IPS-18c (cell line): ENCODE results near the gene ONECUT3.

Experiments used
- H3K4me3 ChIP-seq: 2 replicates; pipeline ENCODE4 v1.7.0; 2013; ENCODE audit warnings: low read depth, mild to moderate bottlenecking, low read length, moderate library complexity; ENCODE audit not compliant: insufficient read depth
- H3K9me3 ChIP-seq: one replicate; pipeline ENCODE4 v1.6.1; 2013; ENCODE audit warnings: mild to moderate bottlenecking, low read length, moderate library complexity; ENCODE audit not compliant: control insufficient read depth, insufficient read depth

Gene ONECUT3

GRCh38 chr19:1775951-1776605 lies 22.8 kb downstream of the ONECUT3 start:
- H3K9me3 ChIP-seq = peaks cover 2% of the 10 kb centered on the region
- H3K4me3 ChIP-seq = peak overlapping the region; percentile 24; the same call in 1 of the 2 replicates

GRCh38 chr19:1776606-1777147 lies 23.4 kb downstream of the ONECUT3 start:
- Histone ChIP-seq H3K4me3 (peak overlapping the region; percentile 24; the same call in 1 of the 2 replicates), H3K9me3 (peaks cover 4% of the 10 kb centered on the region)

GRCh38 chr19:1777149-1777548 lies 23.8 kb downstream of the ONECUT3 start:
- H3K4me3 ChIP-seq = no peak overlapping the region
- H3K9me3 ChIP-seq = peaks cover 4% of the 10 kb centered on the region

- H3K4me3 ChIP-seq = no peak overlapping the region
- H3K9me3 ChIP-seq = peaks cover 6% of the 10 kb centered on the region
These were observed 26.3 kb downstream of the ONECUT3 start for GRCh38 chr19:1779574-1779973.

GRCh38 chr19:1780272-1780958 lies 27.1 kb downstream of the ONECUT3 start:
- Histone ChIP-seq H3K4me3 (no peak overlapping the region), H3K9me3 (peaks cover 6% of the 10 kb centered on the region)

GRCh38 chr19:1782521-1782920 lies 29.2 kb downstream of the ONECUT3 start:
- no peak overlapping the region for H3K4me3 ChIP-seq

GRCh38 chr19:1783354-1783753 lies 30.0 kb downstream of the ONECUT3 start:
- Histone ChIP-seq H3K9me3 (peaks cover 4% of the 10 kb centered on the region), H3K4me3 (no peak overlapping the region)

More at GRCh38 chr19:1782521-1782920, 29.2 kb downstream of the ONECUT3 start:
- peaks cover 6% of the 10 kb centered on the region for H3K9me3 ChIP-seq

- H3K4me3 ChIP-seq = no peak overlapping the region
- peaks cover 4% of the 10 kb centered on the region for H3K9me3 ChIP-seq
These were observed 30.6 kb downstream of the ONECUT3 start for GRCh38 chr19:1783874-1784273.

- H3K9me3 ChIP-seq = peaks cover 4% of the 10 kb centered on the region
- H3K4me3 ChIP-seq = no peak overlapping the region
These were observed 32.0 kb downstream of the ONECUT3 start for GRCh38 chr19:1785310-1785709.

- Histone ChIP-seq H3K9me3 (peaks cover 7% of the 10 kb centered on the region), H3K4me3 (no peak overlapping the region)
These were observed 33.4 kb downstream of the ONECUT3 start for GRCh38 chr19:1786668-1787067.

- Histone ChIP-seq H3K4me3 (no peak overlapping the region), H3K9me3 (peaks cover 7% of the 10 kb centered on the region)
These were observed 33.8 kb downstream of the ONECUT3 start for GRCh38 chr19:1787116-1787515.

GRCh38 chr19:1789261-1790041 lies 36.1 kb downstream of the ONECUT3 start:
- Histone ChIP-seq H3K4me3 (peak overlapping the region; percentile 30; the same call in 1 of the 2 replicates), H3K9me3 (peaks cover 5% of the 10 kb centered on the region)

- H3K9me3 ChIP-seq = peaks cover 5% of the 10 kb centered on the region
- no peak overlapping the region for H3K4me3 ChIP-seq
These were observed 36.9 kb downstream of the ONECUT3 start for GRCh38 chr19:1790054-1790792.

GRCh38 chr19:1791879-1792278 lies 38.6 kb downstream of the ONECUT3 start:
- H3K4me3 ChIP-seq = no peak overlapping the region
- peaks cover 5% of the 10 kb centered on the region for H3K9me3 ChIP-seq

GRCh38 chr19:1794424-1795172 lies 41.3 kb downstream of the ONECUT3 start:
- no peak overlapping the region for H3K4me3 ChIP-seq
- peaks cover 5% of the 10 kb centered on the region for H3K9me3 ChIP-seq

- H3K4me3 ChIP-seq = no peak overlapping the region
- H3K9me3 ChIP-seq = no peaks in the 10 kb centered on the region
These were observed 43.3 kb downstream of the ONECUT3 start for GRCh38 chr19:1796395-1797142.
